ENCODE results near the gene GATA6.

GRCh38 chr18:22189449-22190166 lies 20.2 kb downstream of the GATA6 start:
- TF ChIP-seq CTCF (conservative IDR thresholded peaks at IDR 0.05; ENCODE audit: low read depth in 2 of 2) (no peak), EZH2 (IDR thresholded peaks at IDR 0.05; ENCODE audit: low read depth, unreplicated experiment) (no peak), JUNB (IDR thresholded peaks at IDR 0.05; ENCODE audit: unreplicated experiment) (no peak), POLR2AphosphoS5 (IDR thresholded peaks at IDR 0.05; ENCODE audit: low read depth) (no peak), EZH2phosphoT487 (IDR thresholded peaks at IDR 0.05; ENCODE audit: unreplicated experiment) (no peak), REST (IDR thresholded peaks at IDR 0.05; ENCODE audit: unreplicated experiment) (no peak), CREB1 (CRISPR knock-in tag; IDR thresholded peaks at IDR 0.05; ENCODE audit: low read depth) (no peak), ETS1 (IDR thresholded peaks at IDR 0.05) (no peak), ZNF114 (CRISPR knock-in tag; IDR thresholded peaks at IDR 0.05) (no peak)
